SK-N-SH (cell line): ENCODE data around the gene NKG7. TPM values are rescaled to one million over a fixed set of nuclear protein-coding genes. Genes with fewer than 3 reads are reported as not detected.

ENCODE experiments used
- CTCF ChIA-PET: fragments of 300-600, 350-600 bp; formaldehyde crosslinking; extraction: SDS; loops from one replicate; lab custom pipeline; 2021; lab: Yijun Ruan, JAX
- POLR2A ChIA-PET: fragments of 350-600 bp; sonication (Branson Sonifier 250); formaldehyde crosslinking; extraction: SDS; loops from one replicate; lab custom pipeline; 2020; ENCODE audit warnings: antibody characterized with exemption, inconsistent platforms; lab: Yijun Ruan, JAX
- DNase-seq: peaks from one replicate; pipeline ENCODE4 v3.0.0; 2012
- H2AFZ ChIP-seq: fragments of 200-600 bp; sonication (generic); 2 replicates; pipeline ENCODE4 v1.8.1; 2016; ENCODE audit warnings: antibody characterized with exemption, mild to moderate bottlenecking, low read depth
- H3F3A ChIP-seq: fragments of 200-600 bp; sonication (generic); replicated peaks from 2 replicates; pipeline ENCODE3; 2016; ENCODE audit warnings: antibody characterized with exemption, mild to moderate bottlenecking; ENCODE audit not compliant: insufficient read depth
- H3K27ac ChIP-seq, 2 experiments: fragments of 200-500 bp in 1 of 2; fragments of 200-600 bp in 1 of 2; sonication (Bioruptor generic) in 1 of 2; sonication (generic), shearing (Covaris generic) in 1 of 2; 2 replicates each; pipeline versions ENCODE4 v1.5.1 to v1.6.1; 2014 to 2016; ENCODE audit warnings: low read depth in 2 of 2, inconsistent platforms in 1 of 2, low read length in 1 of 2, mild to moderate bottlenecking in 1 of 2, mixed read lengths in 1 of 2
- H3K27me3 ChIP-seq: fragments of 200-600 bp; sonication (generic), shearing (Covaris generic); 2 replicates; pipeline ENCODE4 v1.6.1; 2016; ENCODE audit warnings: mixed run types; ENCODE audit not compliant: insufficient read depth
- H3K36me3 ChIP-seq, 2 experiments: fragments of 200-500 bp in 1 of 2; fragments of 200-600 bp in 1 of 2; sonication (Bioruptor generic) in 1 of 2; sonication (generic) in 1 of 2; replicated peaks in 1 of 2; 2 replicates each; pipeline versions ENCODE3 to v1.5.1; 2014 to 2016; ENCODE audit warnings: low read length in 1 of 2, mild to moderate bottlenecking in 1 of 2; ENCODE audit not compliant: insufficient read depth in 2 of 2, control insufficient read depth in 1 of 2
- H3K4me1 ChIP-seq, 2 experiments: fragments of 200-500 bp in 1 of 2; fragments of 200-600 bp in 1 of 2; sonication (Bioruptor generic) in 1 of 2; sonication (generic), shearing (Covaris generic) in 1 of 2; 2 replicates each; pipeline versions ENCODE4 v1.5.1 to v1.6.1; 2014 to 2016; ENCODE audit warnings: low read depth in 1 of 2, low read length in 1 of 2, mixed run types in 1 of 2; ENCODE audit not compliant: insufficient read depth in 2 of 2, control insufficient read depth in 1 of 2
- H3K4me2 ChIP-seq: fragments of 200-600 bp; sonication (generic), shearing (Covaris generic); 2 replicates; pipeline ENCODE4 v1.6.1; 2017; ENCODE audit warnings: mixed run types
- H3K4me3 ChIP-seq, 2 experiments: fragments of 200-500 bp in 1 of 2; fragments of 200-600 bp in 1 of 2; sonication (Bioruptor generic) in 1 of 2; sonication (generic), shearing (Covaris generic) in 1 of 2; 2 replicates each; pipeline versions ENCODE4 v1.5.1 to v1.8.1; 2014 to 2016; ENCODE audit warnings: low read depth in 2 of 2, inconsistent platforms in 1 of 2, low read length in 1 of 2, mild to moderate bottlenecking in 1 of 2, mixed read lengths in 1 of 2, moderate library complexity in 1 of 2
- H3K79me2 ChIP-seq: fragments of 200-600 bp; sonication (generic); 2 replicates; pipeline ENCODE4 v1.8.1; 2017; ENCODE audit warnings: mild to moderate bottlenecking; ENCODE audit not compliant: insufficient read depth
- H3K9ac ChIP-seq: fragments of 200-600 bp; sonication (generic); 2 replicates; pipeline ENCODE4 v1.6.1; 2017; ENCODE audit warnings: mixed run types
- H3K9me2 ChIP-seq: fragments of 200-600 bp; sonication (generic); 2 replicates; pipeline ENCODE4 v1.6.1; 2017; ENCODE audit warnings: mixed run types
- H3K9me3 ChIP-seq: fragments of 200-600 bp; sonication (generic); 2 replicates; pipeline ENCODE4 v1.6.1; 2017; ENCODE audit warnings: mixed run types, mild to moderate bottlenecking, moderate library complexity
- H4K20me1 ChIP-seq: fragments of 200-600 bp; sonication (generic); 2 replicates; pipeline ENCODE4 v1.6.1; 2017; ENCODE audit warnings: mild to moderate bottlenecking, mixed run types; ENCODE audit not compliant: insufficient read depth
- CHD2 ChIP-seq: fragments of 150-350 bp; IDR thresholded peaks from 2 replicates; pipeline ENCODE4 v1.6.1; 2018; ENCODE audit warnings: low read length; ENCODE audit not compliant: partially characterized antibody
- CTCF ChIP-seq: fragments of 200-600 bp; sonication (generic); IDR thresholded peaks from 2 replicates; pipeline ENCODE4 v1.6.1; 2017; ENCODE audit warnings: antibody characterized with exemption, mild to moderate bottlenecking, moderate library complexity
- EP300 ChIP-seq, 2 experiments: IDR thresholded peaks; 2 replicates each; pipeline versions ENCODE4 v1.4.0 to v1.6.1; 2012; ENCODE audit warnings: borderline replicate concordance in 1 of 2, low read depth in 1 of 2, low read length in 1 of 2
- EZH2phosphoT487 ChIP-seq: fragments of 200-600 bp; sonication (generic); IDR thresholded peaks from 2 replicates; pipeline ENCODE4 v1.6.1; 2017; ENCODE audit warnings: low read depth, mixed run types, mild to moderate bottlenecking, antibody characterized with exemption, moderate library complexity, borderline replicate concordance
- FOSL2 ChIP-seq: IDR thresholded peaks from 2 replicates; pipeline ENCODE4 v1.4.0; 2012; ENCODE audit warnings: low read depth, mild to moderate bottlenecking, moderate library complexity, borderline replicate concordance
- FOXJ3 ChIP-seq: sonication (generic); formaldehyde crosslinking; IDR thresholded peaks from 2 replicates; pipeline ENCODE4 v1.5.1; 2020; ENCODE audit warnings: mild to moderate bottlenecking, missing genetic modification reagents
- FOXM1 ChIP-seq: IDR thresholded peaks from 2 replicates; pipeline ENCODE4 v1.4.0; 2012; ENCODE audit warnings: low read depth, mild to moderate bottlenecking
- JUND ChIP-seq: IDR thresholded peaks from 2 replicates; pipeline ENCODE4 v1.4.0; 2012
- MAX ChIP-seq: IDR thresholded peaks from 2 replicates; pipeline ENCODE4 v1.4.0; 2012; ENCODE audit warnings: low read depth
- MEF2A ChIP-seq: IDR thresholded peaks from 2 replicates; pipeline ENCODE4 v1.4.0; 2012; ENCODE audit warnings: low read depth, borderline replicate concordance
- MXI1 ChIP-seq: IDR thresholded peaks from 2 replicates; pipeline ENCODE4 v1.6.1; 2012; ENCODE audit warnings: mild to moderate bottlenecking, low read depth, low read length, improper control_type of control experiment
- NFIC ChIP-seq: IDR thresholded peaks from 2 replicates; pipeline ENCODE4 v1.4.0; 2012; ENCODE audit warnings: borderline replicate concordance
- RCOR1 ChIP-seq: fragments of 150-350 bp; IDR thresholded peaks from 2 replicates; pipeline ENCODE4 v1.6.1; 2017; ENCODE audit warnings: antibody characterized with exemption, low read length
- RFX5 ChIP-seq: IDR thresholded peaks from 2 replicates; pipeline ENCODE4 v1.6.1; 2012; ENCODE audit warnings: mild to moderate bottlenecking, improper control_type of control experiment, low read length
- RXRA ChIP-seq: IDR thresholded peaks from 2 replicates; pipeline ENCODE4 v1.4.0; 2012; ENCODE audit warnings: low read depth, mild to moderate bottlenecking, borderline replicate concordance
- SIN3A ChIP-seq: IDR thresholded peaks from 2 replicates; pipeline ENCODE4 v1.6.1; 2012; ENCODE audit warnings: low read depth, mild to moderate bottlenecking, low read length, moderate library complexity, borderline replicate concordance
- SMC3 ChIP-seq: IDR thresholded peaks from 2 replicates; pipeline ENCODE4 v1.6.1; 2012; ENCODE audit warnings: low read depth, low read length, improper control_type of control experiment
- TAF1 ChIP-seq: IDR thresholded peaks from 2 replicates; pipeline ENCODE4 v1.6.1; 2012; ENCODE audit warnings: low read depth, mild to moderate bottlenecking, low read length, moderate library complexity, borderline replicate concordance
- TEAD4 ChIP-seq: IDR thresholded peaks from 2 replicates; pipeline ENCODE4 v1.4.0; 2012; ENCODE audit warnings: mild to moderate bottlenecking, borderline replicate concordance; ENCODE audit not compliant: insufficient read depth
- WGBS: methylation state at CpG from one replicate; pipeline ENCODE4 v1.1.6; 2017; ENCODE audit warnings: low lambda C conversion rate; 5-methylcytosine and 5-hydroxymethylcytosine counted together
- polyA plus RNA-seq, 3 experiments: library from polyadenylated mRNA; depleted of rRNA; stranded (reverse); fragments of >200 nt; gene quantifications; 2 replicates each; pipeline ENCODE4 v1.2.3, GENCODE V29; 2012

The NKG7 gene
- polyA plus RNA-seq, 1 of the 3 experiments (the other 2 are of a cell fraction) = not detected

- H3K27ac ChIP-seq = no peak overlapping the region
- H2AFZ ChIP-seq = no peak overlapping the region
- WGBS = 68% methylated on average over 35 of the region's 36 CpGs
- no peaks in the 10 kb centered on the region for H3K79me2 ChIP-seq
- H3K4me3 ChIP-seq = no peak overlapping the region
- H3K9ac ChIP-seq = no peak overlapping the region
- no peaks in the 10 kb centered on the region for H3K9me2 ChIP-seq
- H3K9me3 ChIP-seq = no peaks in the 10 kb centered on the region
- H3K36me3 ChIP-seq = no peaks in the 10 kb centered on the region
- no peaks in the 10 kb centered on the region for H3K27me3 ChIP-seq
- H4K20me1 ChIP-seq = no peaks in the 10 kb centered on the region
- no peak for TF ChIP-seq NFIC
- TF ChIP-seq FOXM1 = no peak
- no peak for TF ChIP-seq FOSL2
- no peak for TF ChIP-seq JUND
- TF ChIP-seq MAX = no peak
- no peak for TF ChIP-seq SMC3
- no peak for TF ChIP-seq CTCF
- no peak for TF ChIP-seq RXRA
- TF ChIP-seq RFX5 = no peak
- TF ChIP-seq TEAD4 = no peak
- no peak overlapping the region for H3K4me2 ChIP-seq
- no peak for DNase-seq
- no peaks in the 10 kb centered on the region for H3K4me1 ChIP-seq
- ChIA-PET CTCF (no interaction called here), POLR2A (no interaction called here)
- H3F3A ChIP-seq = no peaks in the 10 kb centered on the region
These were observed 46.0 kb downstream of the NKG7 start for GRCh38 chr19:51326216-51327065.

- Histone ChIP-seq H3K9me2 (no peaks in the 10 kb centered on the region), H3K27me3 (no peaks in the 10 kb centered on the region), H3K79me2 (no peaks in the 10 kb centered on the region), H3K27ac (no peak overlapping the region), H3K4me2 (no peak overlapping the region), H3K9me3 (no peaks in the 10 kb centered on the region), H4K20me1 (no peaks in the 10 kb centered on the region), H3K4me1 (peaks cover 0 to 3% of the 10 kb centered on the region in 2 experiments; a peak in 1 of 4 replicates), H3F3A (no peaks in the 10 kb centered on the region), H2AFZ (no peak overlapping the region), H3K9ac (no peak overlapping the region), H3K36me3 (no peaks in the 10 kb centered on the region), H3K4me3 (no peak overlapping the region)
- DNase-seq = no peak
- WGBS = 70% methylated on average over 14 of the region's 26 CpGs
- TF ChIP-seq RFX5 (no peak), FOXJ3 (CRISPR knock-in tag) (no peak), CHD2 (no peak), EZH2phosphoT487 (no peak), MXI1 (no peak), RXRA (no peak), TAF1 (no peak), SIN3A (no peak), FOSL2 (no peak), EP300 (IDR thresholded peaks at IDR 0.05; ENCODE audit: borderline replicate concordance in 1 of 2, low read depth in 1 of 2, low read length in 1 of 2) (no peak), FOXM1 (no peak), MEF2A (no peak), MAX (no peak), RCOR1 (no peak), SMC3 (no peak), NFIC (no peak)
- CTCF ChIA-PET = interaction anchor here (1.2 kb wide), 1 partner anchor 114 kb away, joined by 3 read pairs; no protein-coding TSS in a partner anchor
- POLR2A ChIA-PET = no interaction called here
These were observed 47.1 kb downstream of the NKG7 start for GRCh38 chr19:51325161-51325976.
